GM23338 (cell line): ENCODE measurements around the gene ABHD15. TPM values are rescaled to one million over a fixed set of nuclear protein-coding genes. Genes with fewer than 3 reads are reported as not detected.
A peak's percentile ranks its signal among the peaks of the same experiment; 100 is the strongest.

Experiments
- ATAC-seq: fragments of 200-7000 bp; cut with Tn5 transposase; 3 replicates; pipeline ENCODE4 v1.9.1; 2020
- DNase-seq: peaks from one replicate; pipeline ENCODE4 v3.0.0-alpha.2; 2015; ENCODE audit warnings: low spot score
- H2AFZ ChIP-seq: fragments of 200-600 bp; sonication (generic); 2 replicates; pipeline ENCODE4 v1.8.0; 2016; ENCODE audit warnings: antibody characterized with exemption, mild to moderate bottlenecking, moderate library complexity
- H3F3A ChIP-seq: fragments of 200-600 bp; sonication (generic); replicated peaks from 2 replicates; pipeline ENCODE4 v1.8.0; 2017; ENCODE audit warnings: antibody characterized with exemption, mixed run types, low read depth
- H3K27ac ChIP-seq: fragments of 200-600 bp; sonication (generic); 2 replicates; pipeline ENCODE4 v1.6.1; 2016; ENCODE audit warnings: low read depth
- H3K27me3 ChIP-seq: fragments of 200-600 bp; sonication (generic); 2 replicates; pipeline ENCODE4 v1.8.0; 2016; ENCODE audit warnings: mild to moderate bottlenecking, mixed run types, moderate library complexity; ENCODE audit not compliant: insufficient read depth
- H3K36me3 ChIP-seq: fragments of 200-600 bp; sonication (generic); 2 replicates; pipeline ENCODE4 v1.8.0; 2016; ENCODE audit warnings: mild to moderate bottlenecking; ENCODE audit not compliant: insufficient read depth
- H3K4me1 ChIP-seq: fragments of 200-600 bp; sonication (generic); 2 replicates; pipeline ENCODE4 v1.8.0; 2016; ENCODE audit warnings: mild to moderate bottlenecking, moderate library complexity; ENCODE audit not compliant: insufficient read depth
- H3K4me2 ChIP-seq: fragments of 200-600 bp; sonication (generic); 2 replicates; pipeline ENCODE4 v1.7.1; 2017; ENCODE audit warnings: mixed run types
- H3K4me3 ChIP-seq: fragments of 200-600 bp; sonication (generic); 2 replicates; pipeline ENCODE4 v1.6.1; 2016; ENCODE audit warnings: mixed run types
- H3K79me2 ChIP-seq: fragments of 200-600 bp; sonication (generic); replicated peaks from 2 replicates; pipeline ENCODE4 v1.8.0; 2017; ENCODE audit warnings: mild to moderate bottlenecking; ENCODE audit not compliant: insufficient read depth
- H3K9me2 ChIP-seq: fragments of 200-600 bp; sonication (generic); 2 replicates; pipeline ENCODE4 v1.8.0; 2017; ENCODE audit not compliant: insufficient read depth
- H4K20me1 ChIP-seq: fragments of 200-600 bp; sonication (generic); replicated peaks from 2 replicates; pipeline ENCODE4 v1.8.0; 2017; ENCODE audit warnings: mild to moderate bottlenecking; ENCODE audit not compliant: insufficient read depth
- H3K27ac Mint-ChIP-seq: 2 replicates; pipeline ENCODE4 v1.8.0; 2020; ENCODE audit warnings: inconsistent platforms, mild to moderate bottlenecking, moderate library complexity, mixed read lengths
- H3K27me3 Mint-ChIP-seq: 3 replicates; pipeline ENCODE4 v1.8.0; 2022; ENCODE audit warnings: low read depth, mild to moderate bottlenecking, moderate library complexity, mixed read lengths, inconsistent platforms; ENCODE audit not compliant: insufficient read depth, poor library complexity
- H3K36me3 Mint-ChIP-seq: 3 replicates; pipeline ENCODE4 v1.8.0; 2021; ENCODE audit warnings: low read depth, mild to moderate bottlenecking, inconsistent platforms, moderate library complexity, mixed read lengths
- H3K4me1 Mint-ChIP-seq: 3 replicates; pipeline ENCODE4 v1.8.0; 2020; ENCODE audit warnings: mild to moderate bottlenecking, inconsistent platforms, mixed read lengths
- H3K4me3 Mint-ChIP-seq: 3 replicates; pipeline ENCODE4 v1.8.0; 2021; ENCODE audit warnings: moderate library complexity, mild to moderate bottlenecking, inconsistent platforms, mixed read lengths
- H3K9me3 Mint-ChIP-seq: 3 replicates; pipeline ENCODE4 v1.8.0; 2020; ENCODE audit warnings: moderate library complexity, mild to moderate bottlenecking, inconsistent platforms, mixed read lengths
- CREB1 ChIP-seq: fragments of 250-450 bp; sonication (Bioruptor Pico); IDR thresholded peaks from 2 replicates; pipeline ENCODE4 v1.5.0; 2020; ENCODE audit warnings: low read depth, mild to moderate bottlenecking, moderate library complexity
- EZH2phosphoT487 ChIP-seq: fragments of 200-600 bp; sonication (generic); IDR thresholded peaks from one replicate; pipeline ENCODE4 v1.8.1; 2018; ENCODE audit warnings: antibody characterized with exemption; ENCODE audit not compliant: unreplicated experiment
- JUNB ChIP-seq: IDR thresholded peaks from one replicate; pipeline ENCODE4 v1.6.1; 2016; ENCODE audit warnings: antibody characterized with exemption; ENCODE audit not compliant: unreplicated experiment
- polyA plus RNA-seq: library from polyadenylated mRNA; unstranded; fragments of >200 nt; fragmentation: Nextera tagmentation; extraction: Ambion mirVana; gene quantifications from 2 replicates; pipeline ENCODE4 v1.2.1, GENCODE V29; 2016
- total RNA-seq: library from RNA; depleted of rRNA; stranded (reverse); fragments of >200 nt; shearing (Covaris generic); gene quantifications from 2 replicates; pipeline ENCODE4 v1.2.3, GENCODE V29; 2014
- TF ChIP-seq, protein P1 (sequence below), 2 experiments: fragments of 200-600 bp in 1 of 2; sonication (generic) in 1 of 2; conservative IDR thresholded peaks; 2 replicates each; pipeline versions ENCODE4 v1.5.1 to v1.6.1; 2016 to 2017; ENCODE audit warnings: antibody characterized with exemption in 2 of 2, low read depth in 2 of 2, mild to moderate bottlenecking in 2 of 2, moderate library complexity in 1 of 2

The ABHD15 gene
- total and polyA plus RNA-seq, 2 experiments from 2014 or later, result 0.27 to 2.5 TPM

DNA sequence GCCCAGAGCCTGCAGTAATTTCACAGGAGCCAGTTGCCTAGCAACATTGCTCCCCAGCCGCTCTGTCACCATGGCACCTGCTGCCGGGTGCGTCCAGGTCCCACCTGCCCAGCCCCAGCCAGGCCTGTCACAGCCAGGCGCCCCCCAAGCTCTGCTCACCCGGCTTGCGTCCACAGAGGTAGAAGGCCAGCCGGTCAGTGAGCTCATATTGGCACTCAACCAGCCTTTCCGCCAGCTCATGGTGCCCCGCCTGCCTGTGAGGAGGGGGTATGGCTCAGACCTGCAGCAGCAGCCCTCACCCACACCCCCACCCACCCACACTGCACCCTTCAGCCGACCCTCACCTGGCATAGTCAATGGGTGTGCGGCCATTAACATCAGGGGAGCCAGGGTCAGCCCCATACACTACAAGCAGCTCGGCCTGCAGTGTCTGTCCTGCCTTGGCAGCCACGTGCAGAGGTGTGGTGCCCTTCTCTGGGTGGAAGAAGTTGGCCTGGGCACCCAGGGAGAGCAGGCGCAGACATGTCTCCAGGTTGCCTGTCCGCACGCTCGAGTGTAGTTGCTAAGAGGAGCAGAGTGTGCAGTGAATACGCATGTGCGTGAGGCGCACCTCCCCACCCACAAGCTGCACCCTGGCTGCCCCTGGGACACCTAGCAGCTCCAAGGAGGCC lies 14.9 kb upstream of the ABHD15 start:
- Histone ChIP-seq H3K27ac (no peak overlapping the region), H3K79me2 (peaks cover 22% of the 10 kb centered on the region), H3K36me3 (no peaks in the 10 kb centered on the region), H2AFZ (no peak overlapping the region), H4K20me1 (peaks cover 6% of the 10 kb centered on the region; the same call in 1 of the 2 replicates), H3K27me3 (no peaks in the 10 kb centered on the region), H3K4me3 (no peak overlapping the region), H3F3A (0 out of 2 replicates have a peak, but pooled peaks cover 9% of the 10 kb centered on the region), H3K4me1 (peaks cover 26% of the 10 kb centered on the region; the same call in 1 of the 2 replicates), H3K9me2 (no peaks in the 10 kb centered on the region), H3K4me2 (no peak overlapping the region)
- TF ChIP-seq EZH2phosphoT487 (no peak), CREB1 (CRISPR knock-in tag) (no peak)
- H3K36me3 Mint-ChIP-seq, result peaks cover 28% of the 10 kb centered on the region
- DNase-seq (no peak), ATAC-seq (no peak)
- H3K27ac Mint-ChIP-seq, result no peak overlapping the region
- peaks cover 32% of the 10 kb centered on the region for H3K4me1 Mint-ChIP-seq
- peaks cover 4% of the 10 kb centered on the region for H3K27me3 Mint-ChIP-seq
- no peak overlapping the region for H3K4me3 Mint-ChIP-seq
- H3K9me3 Mint-ChIP-seq, result no peaks in the 10 kb centered on the region

DNA sequence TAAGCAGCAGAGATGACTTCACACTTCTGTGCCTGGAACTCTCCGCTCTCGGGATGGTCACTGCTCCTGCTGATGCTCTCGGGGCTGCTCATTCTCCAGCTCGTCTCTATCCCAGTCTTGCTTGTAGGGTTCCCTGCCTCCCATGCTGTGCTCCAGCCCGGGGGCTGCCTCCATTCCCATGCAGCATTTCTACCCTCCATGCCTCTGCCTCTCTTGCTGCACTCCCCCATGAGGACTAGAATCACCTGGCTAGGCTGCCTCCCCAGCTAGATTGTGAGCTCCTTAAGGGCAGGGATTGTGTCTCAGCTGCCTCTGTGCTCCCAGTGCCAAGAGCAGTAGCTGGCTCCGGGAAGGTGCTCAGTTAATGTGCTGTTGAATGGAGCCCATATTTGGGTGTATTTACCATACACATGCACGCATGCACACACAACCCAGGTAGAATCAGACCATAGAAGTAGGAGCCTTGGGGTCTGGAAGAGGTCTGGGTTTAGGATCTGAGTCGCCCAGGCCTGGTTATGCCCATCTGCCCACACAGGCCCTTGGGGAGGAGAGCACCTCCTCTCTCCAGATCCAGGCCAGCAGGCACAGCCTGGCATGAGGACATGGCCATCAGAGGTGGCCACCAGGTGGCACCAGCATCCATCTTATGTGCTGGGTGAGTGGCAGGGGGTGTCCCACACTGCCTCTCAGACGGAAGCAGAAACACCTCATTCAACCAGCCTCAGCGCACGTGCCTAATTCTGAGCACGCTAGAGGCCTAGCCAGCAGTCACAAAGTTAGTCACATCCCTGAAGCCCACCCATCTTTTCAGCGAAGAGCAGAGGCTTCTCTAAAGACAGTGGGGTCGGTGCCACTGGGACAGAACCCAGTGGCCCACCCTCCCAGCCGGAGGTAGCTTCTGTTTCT lies 13.3 kb upstream of the ABHD15 start:
- DNase-seq (peak; percentile 91), ATAC-seq (peak; percentile 86)
- H3K27me3 ChIP-seq, result no peaks in the 10 kb centered on the region
- peak overlapping the region; percentile 33; the same call in 1 of the 2 replicates for H3K27ac Mint-ChIP-seq
- peaks cover 6% of the 10 kb centered on the region; the same call in 1 of the 2 replicates for H4K20me1 ChIP-seq
- 0 out of 2 replicates have a peak overlapping the region, but pooled peaks have one; percentile 19 for H3K27ac ChIP-seq
- TF ChIP-seq, protein P1, sequence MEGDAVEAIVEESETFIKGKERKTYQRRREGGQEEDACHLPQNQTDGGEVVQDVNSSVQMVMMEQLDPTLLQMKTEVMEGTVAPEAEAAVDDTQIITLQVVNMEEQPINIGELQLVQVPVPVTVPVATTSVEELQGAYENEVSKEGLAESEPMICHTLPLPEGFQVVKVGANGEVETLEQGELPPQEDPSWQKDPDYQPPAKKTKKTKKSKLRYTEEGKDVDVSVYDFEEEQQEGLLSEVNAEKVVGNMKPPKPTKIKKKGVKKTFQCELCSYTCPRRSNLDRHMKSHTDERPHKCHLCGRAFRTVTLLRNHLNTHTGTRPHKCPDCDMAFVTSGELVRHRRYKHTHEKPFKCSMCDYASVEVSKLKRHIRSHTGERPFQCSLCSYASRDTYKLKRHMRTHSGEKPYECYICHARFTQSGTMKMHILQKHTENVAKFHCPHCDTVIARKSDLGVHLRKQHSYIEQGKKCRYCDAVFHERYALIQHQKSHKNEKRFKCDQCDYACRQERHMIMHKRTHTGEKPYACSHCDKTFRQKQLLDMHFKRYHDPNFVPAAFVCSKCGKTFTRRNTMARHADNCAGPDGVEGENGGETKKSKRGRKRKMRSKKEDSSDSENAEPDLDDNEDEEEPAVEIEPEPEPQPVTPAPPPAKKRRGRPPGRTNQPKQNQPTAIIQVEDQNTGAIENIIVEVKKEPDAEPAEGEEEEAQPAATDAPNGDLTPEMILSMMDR (conservative IDR thresholded peaks at IDR 0.05; ENCODE audit: low read depth in 2 of 2), result peak; percentile 82 to 99
- no peak for TF ChIP-seq JUNB
- no peak overlapping the region for H2AFZ ChIP-seq
- H3K27me3 Mint-ChIP-seq, result peaks cover 6% of the 10 kb centered on the region
- no peaks in the 10 kb centered on the region; the same call in 1 of the 2 replicates for H3K36me3 ChIP-seq
- H3K4me1 ChIP-seq, result peaks cover 19% of the 10 kb centered on the region; the same call in 1 of the 2 replicates
- H3K9me2 ChIP-seq, result no peaks in the 10 kb centered on the region
- H3K36me3 Mint-ChIP-seq, result peaks cover 34% of the 10 kb centered on the region
- no peak overlapping the region for H3K4me3 Mint-ChIP-seq
- H3K9me3 Mint-ChIP-seq, result no peaks in the 10 kb centered on the region
- no peak overlapping the region for H3K4me2 ChIP-seq
- 0 out of 2 replicates have a peak, but pooled peaks cover 9% of the 10 kb centered on the region for H3F3A ChIP-seq
- peaks cover 6% of the 10 kb centered on the region; the same call in 1 of the 2 replicates for H3K79me2 ChIP-seq
- no peak overlapping the region for H3K4me3 ChIP-seq
- H3K4me1 Mint-ChIP-seq, result peaks cover 22% of the 10 kb centered on the region
